SH-SY5Y (cell line): Measurements from ENCODE around the gene ATP9B.

Experiments
- GATA2 ChIP-seq: IDR thresholded peaks from 2 replicates; pipeline ENCODE4 v1.6.1; 2011; ENCODE audit warnings: mild to moderate bottlenecking, low read depth, low read length
- GATA3 ChIP-seq: IDR thresholded peaks from 2 replicates; pipeline ENCODE4 v1.6.1; 2011; ENCODE audit warnings: low read depth, mild to moderate bottlenecking, low read length, moderate library complexity

DNA sequence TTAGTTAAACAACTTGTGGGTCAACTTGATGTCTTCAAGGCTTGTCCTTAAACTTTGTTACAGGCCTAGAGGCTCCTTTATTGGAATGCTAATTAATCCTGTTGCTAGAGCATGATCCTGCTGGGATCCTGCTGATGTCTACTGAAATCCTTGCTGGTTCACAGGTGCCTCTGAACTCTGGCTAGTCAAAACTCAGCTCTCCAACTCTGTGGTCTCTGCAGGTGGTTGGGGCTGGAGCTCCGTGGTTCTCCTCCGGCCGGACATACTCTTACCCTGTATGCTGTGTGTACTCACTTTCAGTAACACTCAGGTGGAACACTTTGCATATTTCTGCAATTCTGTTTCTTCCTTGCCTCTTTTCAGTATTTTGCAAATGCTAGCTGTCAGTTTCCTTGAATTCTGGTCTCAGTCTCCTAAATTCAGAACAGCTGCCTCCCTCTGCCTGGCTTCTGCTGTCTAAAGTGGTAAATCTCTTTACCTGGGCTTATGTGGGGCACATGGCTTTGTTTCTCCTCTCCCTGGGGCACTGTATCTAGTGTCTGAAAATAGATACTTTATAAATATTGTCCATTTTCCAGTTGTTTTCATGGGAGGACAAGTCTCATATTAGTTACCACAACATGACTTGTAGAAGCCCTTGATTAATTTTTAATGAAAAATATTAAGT lies 113.0 kb downstream of the ATP9B start:
- TF ChIP-seq GATA2 = no peak
- no peak for TF ChIP-seq GATA3
